Caco-2 (cell line): ENCODE measurements around the gene BMPR1B. TPM values are rescaled to one million over a fixed set of nuclear protein-coding genes. Genes with fewer than 3 reads are reported as not detected.

Source experiments
- BruUV-seq: library from RNA; stranded (reverse); fragments of 400-500 nt; replicated peaks from 2 replicates; lab custom pipeline; 2021; lab: Mats Ljungman, UMichigan
- CTCF ChIA-PET: fragments of 300-600 bp; sonication (Branson Sonifier 250); formaldehyde crosslinking; loops from one replicate; lab custom pipeline; 2022; ENCODE audit warnings: antibody characterized with exemption; lab: Charles Lee
- POLR2A ChIA-PET: fragments of 300-600 bp; sonication (Branson Sonifier 250); formaldehyde crosslinking; loops from one replicate; lab custom pipeline; 2022; ENCODE audit warnings: antibody characterized with exemption; lab: Charles Lee
- DNase-seq, 2 experiments: peaks; one replicate each; pipeline versions ENCODE4 v3.0.0 to v3.0.0-alpha.2; 2020 to 2022
- H3K27me3 ChIP-seq: replicated peaks from 2 replicates; pipeline ENCODE4 v1.6.0; 2011; ENCODE audit warnings: low read length; ENCODE audit not compliant: control insufficient read depth, insufficient read depth
- H3K36me3 ChIP-seq: 2 replicates; pipeline ENCODE4 v1.5.1; 2011; ENCODE audit warnings: low read length; ENCODE audit not compliant: control insufficient read depth, insufficient read depth
- H3K4me1 ChIP-seq: fragments of 250-450 bp; sonication (Bioruptor Pico); 2 replicates; pipeline ENCODE4 v1.5.1; 2020; ENCODE audit warnings: mild to moderate bottlenecking
- H3K4me3 ChIP-seq: 2 replicates; pipeline ENCODE4 v1.5.1; 2011; ENCODE audit warnings: low read depth, mild to moderate bottlenecking, control low read depth, low read length
- H3K9me3 ChIP-seq: fragments of 250-450 bp; sonication (Bioruptor Pico); 2 replicates; pipeline ENCODE4 v1.5.1; 2020; ENCODE audit warnings: mild to moderate bottlenecking, moderate library complexity
- H3K27ac Mint-ChIP-seq: one replicate; pipeline ENCODE4 v1.8.0; 2022; ENCODE audit warnings: mixed read lengths; ENCODE audit not compliant: unreplicated experiment
- H3K27me3 Mint-ChIP-seq: one replicate; pipeline ENCODE4 v1.8.0; 2022; ENCODE audit warnings: mixed read lengths; ENCODE audit not compliant: insufficient read depth, unreplicated experiment
- H3K36me3 Mint-ChIP-seq: one replicate; pipeline ENCODE4 v1.8.0; 2022; ENCODE audit warnings: mild to moderate bottlenecking, mixed read lengths; ENCODE audit not compliant: insufficient read depth, unreplicated experiment
- H3K4me1 Mint-ChIP-seq: one replicate; pipeline ENCODE4 v1.8.0; 2022; ENCODE audit warnings: low read depth, mixed read lengths; ENCODE audit not compliant: unreplicated experiment
- H3K4me3 Mint-ChIP-seq: one replicate; pipeline ENCODE4 v1.8.0; 2022; ENCODE audit warnings: mild to moderate bottlenecking, moderate library complexity, mixed read lengths; ENCODE audit not compliant: unreplicated experiment
- H3K9me3 Mint-ChIP-seq: one replicate; pipeline ENCODE4 v1.8.0; 2022; ENCODE audit warnings: mixed read lengths; ENCODE audit not compliant: unreplicated experiment
- CTCF ChIP-seq, 2 experiments: fragments of 200-600 bp in 1 of 2; IDR thresholded peaks; 1 replicate in 1 of 2; 2 replicates in 1 of 2; pipeline versions ENCODE4 v1.5.1 to v1.8.0; 2011 to 2022; ENCODE audit warnings: antibody characterized with exemption in 1 of 2, control low read depth in 1 of 2, inconsistent platforms in 1 of 2, low read depth in 1 of 2, low read length in 1 of 2, mild to moderate bottlenecking in 1 of 2, moderate library complexity in 1 of 2; ENCODE audit not compliant: insufficient read depth in 1 of 2, severe bottlenecking in 1 of 2, unreplicated experiment in 1 of 2
- intact Hi-C: fragments of 100-400 bp; cut with micrococcal nuclease; formaldehyde crosslinking; loops from one replicate; pipeline ENCODE4 v1.10.0; 2022; ENCODE audit not compliant: unreplicated experiment
- total RNA-seq: library from RNA; stranded (reverse); gene quantifications from 2 replicates; pipeline ENCODE4 v1.2.3, GENCODE V29; 2022

BMPR1B gene
- total RNA-seq, 1 experiment from 2014 or later: 8.7 TPM

GRCh38 chr4:95077864-95078263, 320.1 kb downstream of the BMPR1B start:
- Histone ChIP-seq H3K36me3 (no peaks in the 10 kb centered on the region), H3K9me3 (no peaks in the 10 kb centered on the region), H3K4me3 (no peak overlapping the region), H3K27me3 (no peaks in the 10 kb centered on the region), H3K4me1 (no peaks in the 10 kb centered on the region)
- H3K4me3 Mint-ChIP-seq: no peak overlapping the region
- no TSS peak for BruUV-seq
- intact Hi-C loops: no loop called here
- ChIA-PET POLR2A (no interaction called here), CTCF (no interaction called here)
- no peak for TF ChIP-seq CTCF (IDR thresholded peaks at IDR 0.05; ENCODE audit: insufficient read depth in 1 of 2, low read depth in 1 of 2, low read length in 1 of 2, severe bottlenecking in 1 of 2, unreplicated experiment in 1 of 2)
- DNase-seq: no peak
- peaks cover 9% of the 10 kb centered on the region for H3K4me1 Mint-ChIP-seq
- no peak overlapping the region for H3K27ac Mint-ChIP-seq
- H3K36me3 Mint-ChIP-seq: no peaks in the 10 kb centered on the region
- no peaks in the 10 kb centered on the region for H3K27me3 Mint-ChIP-seq
- no peaks in the 10 kb centered on the region for H3K9me3 Mint-ChIP-seq

GRCh38 chr4:95080969-95081368, 323.2 kb downstream of the BMPR1B start:
- Mint-ChIP-seq H3K36me3 (no peaks in the 10 kb centered on the region), H3K9me3 (no peaks in the 10 kb centered on the region), H3K4me3 (no peak overlapping the region), H3K4me1 (peaks cover 30% of the 10 kb centered on the region), H3K27ac (no peak overlapping the region), H3K27me3 (no peaks in the 10 kb centered on the region)
- no peak for TF ChIP-seq CTCF (IDR thresholded peaks at IDR 0.05; ENCODE audit: insufficient read depth in 1 of 2, low read depth in 1 of 2, low read length in 1 of 2, severe bottlenecking in 1 of 2, unreplicated experiment in 1 of 2)
- Histone ChIP-seq H3K4me1 (peaks cover 26% of the 10 kb centered on the region), H3K36me3 (no peaks in the 10 kb centered on the region), H3K9me3 (no peaks in the 10 kb centered on the region), H3K27me3 (no peaks in the 10 kb centered on the region), H3K4me3 (no peak overlapping the region)
- intact Hi-C loops: no loop called here
- DNase-seq: no peak
- ChIA-PET CTCF (no interaction called here), POLR2A (no interaction called here)
- BruUV-seq: no TSS peak

GRCh38 chr4:95084584-95084983, 326.8 kb downstream of the BMPR1B start:
- intact Hi-C loops: loop anchor here (2.0 kb wide), 3 partner anchors 40 to 130 kb away; no protein-coding TSS in a partner anchor
- Mint-ChIP-seq H3K4me1 (peaks cover 28% of the 10 kb centered on the region), H3K27me3 (no peaks in the 10 kb centered on the region), H3K9me3 (no peaks in the 10 kb centered on the region), H3K36me3 (no peaks in the 10 kb centered on the region), H3K27ac (peak overlapping the region; percentile 82), H3K4me3 (peak overlapping the region; percentile 48)
- no TSS peak for BruUV-seq
- ChIA-PET CTCF (no interaction called here), POLR2A (interaction anchor here (0.7 kb wide), 1 partner anchor 151 kb away, joined by 5 read pairs; no protein-coding TSS in a partner anchor)
- H3K4me1 ChIP-seq: peaks cover 48% of the 10 kb centered on the region
- H3K27me3 ChIP-seq: no peaks in the 10 kb centered on the region
- no peaks in the 10 kb centered on the region for H3K9me3 ChIP-seq
- no peaks in the 10 kb centered on the region for H3K36me3 ChIP-seq
- DNase-seq: peak; percentile 62 to 70
- H3K4me3 ChIP-seq: no peak overlapping the region
- TF ChIP-seq CTCF (IDR thresholded peaks at IDR 0.05; ENCODE audit: insufficient read depth in 1 of 2, low read depth in 1 of 2, low read length in 1 of 2, severe bottlenecking in 1 of 2, unreplicated experiment in 1 of 2): no peak
